ENCODE results near the gene MGP.

Gene MGP

DNA sequence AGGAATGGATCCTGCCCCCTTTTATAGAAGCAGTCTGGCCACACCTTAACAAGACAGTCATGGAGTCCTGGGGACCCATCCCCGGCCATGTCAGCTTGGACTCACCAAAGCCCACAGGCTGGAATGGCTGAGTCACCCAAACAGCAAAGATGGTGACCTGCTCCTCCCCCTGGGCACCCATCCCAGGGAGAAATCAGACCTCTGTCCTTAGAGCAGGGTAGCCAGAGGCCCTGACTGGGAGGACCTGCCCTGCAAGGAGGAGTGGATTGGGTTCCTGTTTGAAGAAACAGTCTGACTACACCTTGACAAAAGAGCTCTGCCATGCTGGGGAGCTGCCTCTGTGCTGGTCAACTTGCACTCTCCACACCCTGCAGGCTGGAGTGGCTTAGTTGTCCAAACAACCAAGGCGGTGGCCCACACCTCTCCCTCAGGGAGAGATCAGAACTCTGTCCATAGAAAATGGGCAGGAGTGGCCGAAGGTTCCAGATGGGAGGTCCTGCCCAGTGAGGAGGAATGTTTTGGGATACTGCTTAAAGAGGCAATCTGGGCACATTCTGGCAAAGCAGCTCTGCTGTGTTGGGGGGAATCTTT lies 16.6 kb downstream of the MGP start:
- no peak for FAIRE-seq
- DNase-seq (ENCODE audit: insufficient read length, low spot score): no peak
- TF ChIP-seq, protein P1, sequence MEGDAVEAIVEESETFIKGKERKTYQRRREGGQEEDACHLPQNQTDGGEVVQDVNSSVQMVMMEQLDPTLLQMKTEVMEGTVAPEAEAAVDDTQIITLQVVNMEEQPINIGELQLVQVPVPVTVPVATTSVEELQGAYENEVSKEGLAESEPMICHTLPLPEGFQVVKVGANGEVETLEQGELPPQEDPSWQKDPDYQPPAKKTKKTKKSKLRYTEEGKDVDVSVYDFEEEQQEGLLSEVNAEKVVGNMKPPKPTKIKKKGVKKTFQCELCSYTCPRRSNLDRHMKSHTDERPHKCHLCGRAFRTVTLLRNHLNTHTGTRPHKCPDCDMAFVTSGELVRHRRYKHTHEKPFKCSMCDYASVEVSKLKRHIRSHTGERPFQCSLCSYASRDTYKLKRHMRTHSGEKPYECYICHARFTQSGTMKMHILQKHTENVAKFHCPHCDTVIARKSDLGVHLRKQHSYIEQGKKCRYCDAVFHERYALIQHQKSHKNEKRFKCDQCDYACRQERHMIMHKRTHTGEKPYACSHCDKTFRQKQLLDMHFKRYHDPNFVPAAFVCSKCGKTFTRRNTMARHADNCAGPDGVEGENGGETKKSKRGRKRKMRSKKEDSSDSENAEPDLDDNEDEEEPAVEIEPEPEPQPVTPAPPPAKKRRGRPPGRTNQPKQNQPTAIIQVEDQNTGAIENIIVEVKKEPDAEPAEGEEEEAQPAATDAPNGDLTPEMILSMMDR (IDR thresholded peaks at IDR 0.05; ENCODE audit: insufficient read depth, missing control alignments): no peak

DNA sequence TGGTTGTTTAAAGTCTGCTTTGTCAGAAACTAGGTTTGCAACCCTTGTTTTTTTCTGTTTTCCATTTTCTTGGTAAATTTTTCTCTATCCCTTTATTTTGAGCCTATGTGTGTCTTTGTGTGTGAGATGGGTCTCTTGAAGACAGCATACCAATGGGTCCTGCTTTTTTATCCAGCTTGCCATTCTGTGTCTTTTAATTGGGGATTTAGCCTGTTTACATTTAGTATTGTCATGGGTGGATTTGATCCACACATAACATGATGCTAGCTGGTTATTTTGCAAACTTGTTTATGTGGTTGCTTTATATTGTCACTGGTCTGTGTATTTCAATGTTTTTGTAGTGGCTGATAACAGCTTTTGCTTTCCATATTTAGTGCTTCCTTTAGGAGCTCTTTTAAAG lies 25.2 kb downstream of the MGP start:
- DNase-seq (ENCODE audit: insufficient read length, low spot score) (no peak), FAIRE-seq (no peak)
- TF ChIP-seq, protein P1 (IDR thresholded peaks at IDR 0.05; ENCODE audit: insufficient read depth, missing control alignments): no peak

DNA sequence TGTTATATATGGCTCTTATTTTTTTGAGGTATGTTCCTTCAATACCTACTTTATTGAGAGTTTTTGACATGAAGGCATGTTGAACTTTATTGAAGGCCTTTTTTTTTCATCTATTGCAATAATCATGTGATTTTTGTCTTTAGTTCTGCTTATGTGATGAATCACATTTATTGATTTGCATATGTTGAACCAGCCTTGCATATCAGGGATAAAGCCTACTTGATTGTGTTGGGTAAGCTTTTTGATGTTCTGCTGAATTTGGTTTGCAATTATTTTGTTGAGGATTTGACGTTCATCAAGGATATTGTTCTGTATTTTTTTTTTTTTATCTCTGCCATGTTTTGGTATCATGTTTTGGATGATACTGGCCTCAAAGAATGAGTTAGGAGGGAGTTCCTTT lies 27.1 kb downstream of the MGP start:
- no peak for DNase-seq (ENCODE audit: insufficient read length, low spot score)
- no peak for FAIRE-seq
- TF ChIP-seq, protein P1 (IDR thresholded peaks at IDR 0.05; ENCODE audit: insufficient read depth, missing control alignments): no peak

DNA sequence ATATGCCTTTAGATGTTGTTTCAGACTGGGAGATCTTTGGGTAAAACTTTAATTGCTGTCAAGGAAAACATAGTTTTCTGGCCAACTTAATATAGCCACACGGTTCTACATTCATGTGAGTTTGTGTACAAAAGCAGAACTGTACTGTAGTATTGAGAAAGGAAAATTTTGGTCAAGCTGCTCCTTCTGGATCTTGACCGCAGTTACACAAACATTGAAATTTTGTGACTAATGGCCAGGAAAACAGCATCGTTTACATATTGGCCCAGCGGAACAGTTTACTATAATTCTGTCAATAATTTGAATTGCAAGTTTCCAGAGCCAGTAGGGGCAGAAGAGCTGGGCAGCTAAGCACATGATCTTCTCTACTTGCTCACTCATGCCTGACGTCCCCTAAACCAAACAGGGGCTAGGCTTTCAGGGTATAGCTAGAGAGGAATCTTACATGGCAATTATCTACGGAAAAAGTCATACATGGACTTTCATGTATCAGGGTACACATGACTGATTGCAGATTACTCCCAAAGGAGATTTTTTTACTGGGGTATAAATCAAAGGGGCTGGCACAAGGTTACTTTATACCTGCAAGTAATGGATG lies 31.0 kb downstream of the MGP start:
- no peak for FAIRE-seq

DNA sequence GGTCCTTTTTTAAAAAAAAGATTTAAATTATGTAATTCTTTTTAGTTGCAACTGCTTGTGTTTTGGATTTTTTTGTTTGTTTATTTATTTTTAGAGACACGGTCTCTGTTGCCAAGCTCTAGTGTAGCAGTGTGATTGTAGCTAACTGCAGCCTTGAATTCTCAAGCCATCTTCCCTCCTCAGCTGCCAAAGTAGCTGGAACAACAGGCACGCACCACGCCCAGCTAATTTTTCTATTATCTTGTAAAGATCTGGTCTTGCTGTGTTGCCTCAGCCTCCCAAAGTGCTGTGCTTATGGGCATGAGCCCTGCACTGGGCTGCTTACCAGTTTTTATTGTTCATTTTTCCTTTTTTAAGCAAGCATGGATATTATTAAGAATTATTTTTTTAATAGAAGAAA lies 31.7 kb downstream of the MGP start:
- DNase-seq (ENCODE audit: insufficient read length, low spot score) (no peak), FAIRE-seq (no peak)
- TF ChIP-seq, protein P1 (IDR thresholded peaks at IDR 0.05; ENCODE audit: insufficient read depth, missing control alignments): no peak

More for the DNA sequence above, 31.0 kb downstream of the MGP start:
- DNase-seq (ENCODE audit: insufficient read length, low spot score): no peak
- TF ChIP-seq, protein P1 (IDR thresholded peaks at IDR 0.05; ENCODE audit: insufficient read depth, missing control alignments): no peak

DNA sequence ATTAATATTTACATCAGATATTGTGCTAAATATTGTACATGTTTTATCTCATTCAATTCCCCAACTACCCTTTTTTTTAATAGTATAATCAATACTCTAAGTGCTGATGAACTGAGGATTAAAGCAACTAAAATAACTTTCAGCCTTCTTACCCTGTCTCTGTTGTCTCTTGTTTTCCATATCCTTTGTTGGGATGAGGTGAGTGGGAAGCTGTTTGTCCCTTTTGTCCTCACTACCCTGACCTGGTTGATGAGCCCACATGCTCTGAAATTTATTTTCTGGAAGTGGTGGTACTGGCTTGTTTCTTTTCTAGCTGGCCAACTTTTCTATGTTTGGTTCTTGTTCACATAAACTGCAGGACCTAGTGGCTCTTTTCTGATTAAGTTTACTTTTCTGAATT lies 32.8 kb downstream of the MGP start:
- TF ChIP-seq, protein P1 (IDR thresholded peaks at IDR 0.05; ENCODE audit: insufficient read depth, missing control alignments): no peak
- FAIRE-seq (no peak), DNase-seq (ENCODE audit: insufficient read length, low spot score) (no peak)

DNA sequence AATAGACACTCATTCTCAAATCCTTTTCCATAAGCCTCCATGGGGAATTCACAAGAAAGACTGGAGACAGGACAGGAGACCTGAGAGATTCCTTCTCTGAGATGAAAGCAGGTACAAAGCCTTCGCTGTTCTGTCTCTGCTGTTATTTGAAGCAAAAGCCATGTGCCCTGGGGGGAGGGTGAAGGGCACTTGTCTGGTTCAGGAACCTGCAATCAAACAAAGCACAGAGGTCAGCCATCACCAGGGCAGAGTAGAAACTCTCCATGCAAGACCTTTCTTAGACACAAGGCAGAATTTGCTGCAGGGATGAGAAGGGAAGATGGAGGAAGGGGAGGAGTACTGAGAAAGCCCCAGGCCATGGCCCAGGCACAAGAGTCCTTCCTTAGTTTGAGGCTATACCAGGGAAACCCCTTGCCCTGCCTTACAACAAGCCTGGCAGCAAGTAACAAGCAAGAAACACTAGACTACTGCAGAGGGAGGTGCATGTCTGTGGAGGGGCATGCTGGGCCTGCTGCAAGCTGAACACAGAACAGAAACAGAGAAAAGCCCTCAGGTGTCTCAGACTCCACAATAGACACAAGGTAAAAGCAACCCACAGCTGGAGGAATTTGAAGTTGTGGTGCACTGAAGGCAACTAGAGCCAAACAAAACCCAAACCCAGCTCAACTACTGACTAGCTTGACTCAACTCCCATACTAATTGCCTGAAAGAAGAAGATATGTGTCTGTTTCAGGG lies 34.6 kb downstream of the MGP start:
- no peak for DNase-seq (ENCODE audit: insufficient read length, low spot score)
- TF ChIP-seq, protein P1 (IDR thresholded peaks at IDR 0.05; ENCODE audit: insufficient read depth, missing control alignments): no peak
- FAIRE-seq: no peak
